Measurements from ENCODE around the gene ADD2.
"Not testable (repeated sequence)": the region's sequence is repeated elsewhere in the genome, so short reads cannot be mapped to it uniquely, and the experiment has no call there.

The ADD2 gene

DNA sequence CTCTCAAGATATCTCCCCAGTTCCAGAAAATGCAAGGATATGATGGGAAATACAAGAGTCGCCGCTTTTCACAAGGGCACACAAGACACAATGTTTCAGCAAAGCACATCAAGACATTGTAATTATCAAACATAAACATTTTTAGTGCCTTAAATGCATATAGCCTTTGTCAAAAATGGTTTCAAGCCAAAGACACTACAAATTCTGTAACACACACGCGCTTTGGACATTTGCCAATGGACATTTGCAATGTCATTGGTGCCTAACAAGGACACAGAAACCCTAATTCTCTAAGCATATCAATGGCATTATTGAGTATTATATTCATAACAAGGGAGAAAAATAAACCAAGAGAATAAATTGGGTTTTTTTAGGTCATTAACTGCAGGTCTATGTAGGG lies 16.1 kb downstream of the ADD2 start:
- no peak for DNase-seq (ENCODE audit: low spot score)

DNA sequence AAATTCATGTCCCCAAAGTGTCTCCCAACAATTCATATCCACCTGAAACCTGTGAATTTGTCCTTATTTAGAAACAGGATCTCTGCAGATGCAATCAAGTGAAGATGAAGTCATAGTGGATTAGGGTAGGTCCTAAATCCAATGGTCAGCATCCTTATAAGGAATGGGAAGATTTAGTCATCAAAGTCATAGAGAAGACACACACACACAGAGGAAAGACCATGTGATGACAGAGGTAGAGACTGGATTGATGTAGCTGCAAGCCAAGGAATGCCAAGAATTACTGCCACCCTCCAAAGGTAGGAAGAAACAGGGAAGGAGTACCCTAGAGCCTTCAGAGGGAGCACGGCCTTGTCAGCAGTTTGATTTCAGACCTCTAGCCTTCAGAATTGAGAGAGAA lies 17.7 kb downstream of the ADD2 start:
- DNase-seq (ENCODE audit: low spot score), result no peak

GRCh38 chr2:70748002-70748784 lies 19.8 kb downstream of the ADD2 start:
- no peak for DNase-seq (ENCODE audit: low spot score)

DNA sequence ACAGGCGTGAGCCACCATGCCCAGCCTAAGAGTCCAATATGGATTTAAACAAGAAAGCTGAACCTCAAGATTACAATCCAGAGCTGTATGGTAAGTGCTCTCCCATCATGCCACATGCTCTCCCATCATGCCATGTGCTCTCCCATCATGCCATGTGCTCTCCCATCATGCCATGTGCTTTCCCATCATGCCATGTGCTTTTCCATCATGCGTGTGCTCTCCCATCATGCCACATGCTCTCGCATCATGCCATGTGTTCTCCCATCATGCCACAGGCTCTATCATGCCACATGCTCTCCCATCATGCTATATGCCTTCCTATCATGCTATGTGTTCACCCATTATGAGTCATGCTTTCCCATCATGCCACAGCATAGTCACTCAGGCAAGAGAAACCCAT lies 20.7 kb downstream of the ADD2 start:
- no peak for DNase-seq (ENCODE audit: low spot score)

GRCh38 chr2:70746094-70746974 lies 21.7 kb downstream of the ADD2 start:
- peak; percentile 14 for DNase-seq (ENCODE audit: low spot score)

DNA sequence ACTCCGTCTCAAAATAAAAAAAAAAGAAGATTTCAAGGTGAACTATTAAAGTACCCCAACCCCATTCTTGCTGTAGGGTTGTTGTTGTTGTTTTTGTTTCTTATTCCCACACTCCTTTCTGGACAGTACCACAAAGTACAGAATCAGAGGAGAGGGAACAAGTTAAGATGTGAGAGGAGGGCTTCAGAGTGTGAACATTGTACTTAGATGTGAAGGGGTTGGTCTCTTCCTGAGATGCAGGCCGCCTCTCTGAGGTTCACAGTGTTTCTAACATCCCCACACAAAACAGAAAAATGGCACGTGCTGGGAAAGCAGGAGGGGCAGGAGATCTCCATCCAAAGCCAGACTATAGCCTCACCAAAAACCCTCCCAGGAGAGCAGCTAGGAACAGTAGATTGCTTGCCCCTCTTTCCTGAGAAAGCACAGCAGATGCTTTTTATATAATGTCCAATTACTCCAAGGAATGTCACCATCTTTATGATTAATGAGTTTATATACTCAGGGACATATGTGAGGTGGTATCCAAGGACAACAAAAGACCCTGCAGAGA lies 22.6 kb downstream of the ADD2 start:
- no peak for DNase-seq (ENCODE audit: low spot score)

DNA sequence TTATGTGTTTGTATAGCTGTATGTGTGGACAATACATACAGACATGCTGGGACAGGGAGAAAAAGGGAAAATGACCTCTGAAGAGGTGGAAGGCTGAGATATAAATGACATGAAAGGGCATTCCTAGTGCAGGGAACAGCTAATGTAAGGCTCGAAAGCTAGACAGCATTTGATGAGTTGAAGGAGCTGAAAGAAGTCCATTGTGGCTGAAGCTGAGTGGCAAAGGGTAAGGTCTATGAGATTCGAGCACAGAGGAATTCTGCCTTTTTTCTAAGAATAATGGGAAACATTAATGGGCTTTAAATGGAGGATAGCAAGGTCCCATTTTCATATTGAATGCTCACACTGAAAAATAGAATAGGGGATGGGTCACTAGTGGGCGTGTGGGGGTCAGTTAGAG lies 23.6 kb downstream of the ADD2 start:
- no peak for DNase-seq (ENCODE audit: low spot score)

GRCh38 chr2:70743677-70744076 lies 24.3 kb downstream of the ADD2 start:
- DNase-seq (ENCODE audit: low spot score), result no peak

- DNase-seq (ENCODE audit: low spot score), result no peak
Observed at GRCh38 chr2:70743068-70743467, 24.9 kb downstream of the ADD2 start.

DNA sequence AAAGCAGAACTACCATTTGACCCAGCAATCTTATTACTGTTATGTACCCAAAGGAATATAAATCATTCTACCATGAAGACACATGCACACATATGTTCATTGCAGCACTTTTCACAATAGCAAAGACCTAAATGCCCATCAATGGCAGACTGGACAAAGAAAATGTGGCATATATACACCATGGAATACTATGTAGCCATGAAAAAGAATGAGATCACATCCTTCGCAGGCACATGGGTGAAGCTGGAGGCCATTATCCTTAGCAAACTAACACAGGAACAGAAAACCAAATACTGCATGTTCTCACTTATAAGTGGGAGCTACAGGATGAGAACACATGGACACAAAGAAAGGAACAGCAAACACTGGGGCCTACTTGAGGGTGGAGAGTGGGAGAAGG lies 28.5 kb downstream of the ADD2 start:
- DNase-seq (ENCODE audit: low spot score), result not testable (repeated sequence)

DNA sequence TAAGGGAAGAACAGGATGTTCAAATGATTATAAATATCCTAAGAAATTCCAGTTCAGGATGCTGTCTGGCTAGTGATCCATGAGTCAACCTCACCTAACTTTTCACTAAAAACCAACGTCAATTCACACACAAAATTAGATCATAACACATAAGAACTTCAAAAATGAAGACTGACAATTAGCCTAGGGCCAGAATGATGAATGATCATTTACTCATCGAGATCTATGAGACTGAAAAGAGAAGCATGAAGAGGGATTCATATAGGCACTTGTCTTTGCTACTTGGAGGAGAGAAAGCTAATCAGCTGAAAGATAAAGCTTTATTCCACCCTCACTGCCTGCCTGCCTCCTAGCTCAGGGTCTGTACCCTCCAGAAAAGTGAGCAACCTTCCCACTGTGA lies 29.8 kb downstream of the ADD2 start:
- no peak for DNase-seq (ENCODE audit: low spot score)

GRCh38 chr2:70735071-70735470 lies 32.9 kb downstream of the ADD2 start:
- DNase-seq (ENCODE audit: low spot score), result no peak

- no peak for DNase-seq (ENCODE audit: low spot score)
Observed at GRCh38 chr2:70733646-70734180, 34.3 kb downstream of the ADD2 start.

DNA sequence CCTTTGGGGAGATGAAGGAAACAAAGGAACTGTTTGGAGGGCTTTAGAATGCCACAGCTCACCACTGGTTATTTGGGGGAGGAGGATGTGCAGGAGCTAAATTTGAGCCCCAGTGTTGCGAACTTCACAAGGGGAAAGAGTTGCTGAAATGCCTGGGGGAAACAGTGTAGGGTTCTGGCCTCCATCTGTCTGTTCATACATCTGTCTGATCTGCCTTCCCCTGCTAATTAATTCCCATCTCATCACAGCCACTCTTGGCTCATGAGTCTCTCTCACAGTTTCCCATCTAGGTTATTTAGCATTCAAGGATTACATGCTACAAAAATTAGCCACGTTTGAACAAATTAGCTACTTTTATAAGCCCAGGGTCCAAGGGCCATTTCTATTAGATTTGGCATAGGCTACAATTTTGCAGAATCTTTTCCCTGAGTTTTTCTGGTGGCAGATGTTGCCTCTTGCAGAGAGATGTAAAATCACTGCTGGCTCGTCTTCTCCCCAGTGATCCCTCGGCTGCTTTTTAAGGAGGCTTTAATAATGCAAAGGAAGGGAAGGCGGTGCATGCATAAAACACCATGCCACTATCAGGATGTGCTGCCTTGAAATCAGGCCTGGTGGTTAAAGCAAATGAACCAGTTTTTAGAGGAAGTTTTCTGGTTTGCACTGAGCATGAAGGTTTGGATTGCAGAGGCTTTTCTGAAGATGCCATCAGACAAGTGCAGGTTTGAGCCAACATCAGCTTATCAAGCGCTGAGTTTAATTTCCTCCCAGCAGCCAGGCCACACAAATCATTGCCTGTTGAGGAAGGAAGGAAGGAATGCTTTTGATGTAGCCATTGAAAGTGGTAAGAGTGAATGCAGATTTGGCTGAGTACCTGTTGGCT lies 35.0 kb downstream of the ADD2 start:
- no peak for DNase-seq (ENCODE audit: low spot score)

DNA sequence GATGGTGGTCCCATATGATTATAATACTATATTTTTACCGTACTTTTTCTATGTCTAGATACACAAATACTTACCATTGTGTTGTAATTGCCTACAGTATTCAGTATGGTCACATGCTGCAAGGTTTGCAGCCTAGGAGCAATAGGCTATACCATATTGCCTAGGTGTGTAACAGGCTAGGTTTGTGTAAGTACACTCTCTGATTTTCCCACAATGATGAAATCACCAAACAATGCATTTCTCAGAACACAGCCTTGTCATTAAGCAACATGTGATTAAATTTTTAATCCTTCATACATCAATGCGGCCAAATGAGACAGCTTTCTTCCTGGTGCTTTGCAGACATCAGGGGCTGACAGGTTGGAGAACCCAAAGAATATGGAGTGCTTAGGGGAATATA lies 37.3 kb downstream of the ADD2 start:
- DNase-seq (ENCODE audit: low spot score), result no peak

GRCh38 chr2:70729647-70730046 lies 38.4 kb downstream of the ADD2 start:
- no peak for DNase-seq (ENCODE audit: low spot score)

- no peak for DNase-seq (ENCODE audit: low spot score)
Observed at GRCh38 chr2:70728128-70728527, 39.9 kb downstream of the ADD2 start.

GRCh38 chr2:70726947-70727725 lies 40.9 kb downstream of the ADD2 start:
- DNase-seq (ENCODE audit: low spot score), result no peak

DNA sequence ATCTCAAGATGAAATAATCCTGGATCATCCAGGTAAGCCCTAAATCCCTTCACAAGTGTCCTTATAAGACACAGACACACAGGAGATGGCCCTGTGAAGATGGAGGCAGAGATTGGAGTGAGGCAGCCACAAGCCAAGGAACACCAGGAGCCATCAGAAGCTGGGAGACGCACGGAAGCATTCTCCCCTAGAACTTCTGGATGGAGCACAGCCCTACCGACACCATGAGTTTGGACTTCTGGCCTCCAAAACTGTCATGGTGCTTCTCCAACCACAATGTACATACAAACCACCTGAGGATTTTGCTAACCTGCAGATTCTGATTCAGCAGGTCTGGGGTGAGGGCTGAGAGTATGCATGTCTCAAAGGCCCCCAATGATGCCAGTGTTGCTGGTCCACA lies 42.5 kb downstream of the ADD2 start:
- DNase-seq (ENCODE audit: low spot score), result no peak

DNA sequence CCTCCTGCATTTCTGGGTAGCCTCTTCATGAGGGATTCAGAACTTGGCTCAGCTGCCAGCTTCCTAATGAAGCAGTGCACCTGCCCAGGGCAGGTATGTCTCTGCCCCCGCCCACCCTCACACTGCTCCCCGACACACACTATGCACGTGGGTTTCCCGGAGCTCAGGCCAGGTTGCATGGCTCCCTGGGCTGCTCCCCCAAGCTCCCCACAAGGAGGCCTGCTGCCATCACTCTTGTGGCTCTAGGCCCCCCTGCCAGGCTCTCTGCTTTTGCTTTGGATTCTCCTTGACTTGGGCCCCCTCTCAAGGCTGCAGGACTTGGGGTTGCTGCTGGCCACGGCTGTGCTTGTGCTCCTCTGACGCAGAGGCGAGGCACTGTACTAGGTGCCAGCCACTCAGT lies 43.6 kb downstream of the ADD2 start:
- no peak for DNase-seq (ENCODE audit: low spot score)

- no peak for DNase-seq (ENCODE audit: low spot score)
Observed at GRCh38 chr2:70723286-70723885, 44.6 kb downstream of the ADD2 start.
